Panc1 (cell line): ENCODE data around the gene CHP1.

Experiments
- POLR2AphosphoS5 ChIP-seq: IDR thresholded peaks from 2 replicates; pipeline ENCODE4 v1.6.1; 2012; ENCODE audit warnings: mild to moderate bottlenecking, low read depth, low read length, moderate library complexity
- TF ChIP-seq, protein P1 (sequence below): fragments of 450-650 bp; IDR thresholded peaks from 2 replicates; pipeline ENCODE4 v1.5.1; 2017; ENCODE audit warnings: mild to moderate bottlenecking
- TF ChIP-seq, protein P2 (sequence below), 2 experiments: IDR thresholded peaks; 2 replicates each; pipeline ENCODE4 v1.6.1; 2011 to 2012; ENCODE audit warnings: low read depth in 2 of 2, control low read depth in 1 of 2, low read length in 1 of 2, mild to moderate bottlenecking in 1 of 2, moderate library complexity in 1 of 2; ENCODE audit not compliant: insufficient read depth in 1 of 2

DNA sequence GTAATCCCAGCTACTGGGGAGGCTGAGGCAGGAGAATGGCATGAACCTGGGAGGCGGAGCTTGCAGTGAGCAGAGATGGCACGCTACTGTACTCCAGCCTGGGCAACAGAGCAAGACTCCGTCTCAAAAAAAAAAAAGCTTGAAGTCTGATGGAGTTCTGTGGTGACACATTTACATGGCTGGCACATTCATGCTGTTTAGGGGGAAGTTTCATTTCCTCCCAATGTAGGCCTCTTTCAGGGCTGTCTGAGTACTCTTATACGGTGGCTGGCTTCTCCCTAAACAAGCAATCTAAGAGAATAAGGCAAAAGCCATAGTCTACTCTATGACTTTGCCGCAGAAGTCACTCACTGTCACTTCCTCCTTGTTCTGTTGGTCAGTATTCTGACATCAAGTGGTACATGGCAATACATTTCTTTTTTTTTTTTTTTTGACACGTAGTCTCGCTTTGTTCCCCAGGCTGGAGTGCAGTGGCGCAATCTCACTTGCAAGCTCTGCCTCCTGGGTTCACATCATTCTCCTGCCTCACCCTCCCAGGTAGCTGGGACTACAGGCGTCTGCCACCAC, 60.1 kb downstream of the CHP1 start:
- TF ChIP-seq, protein P1, sequence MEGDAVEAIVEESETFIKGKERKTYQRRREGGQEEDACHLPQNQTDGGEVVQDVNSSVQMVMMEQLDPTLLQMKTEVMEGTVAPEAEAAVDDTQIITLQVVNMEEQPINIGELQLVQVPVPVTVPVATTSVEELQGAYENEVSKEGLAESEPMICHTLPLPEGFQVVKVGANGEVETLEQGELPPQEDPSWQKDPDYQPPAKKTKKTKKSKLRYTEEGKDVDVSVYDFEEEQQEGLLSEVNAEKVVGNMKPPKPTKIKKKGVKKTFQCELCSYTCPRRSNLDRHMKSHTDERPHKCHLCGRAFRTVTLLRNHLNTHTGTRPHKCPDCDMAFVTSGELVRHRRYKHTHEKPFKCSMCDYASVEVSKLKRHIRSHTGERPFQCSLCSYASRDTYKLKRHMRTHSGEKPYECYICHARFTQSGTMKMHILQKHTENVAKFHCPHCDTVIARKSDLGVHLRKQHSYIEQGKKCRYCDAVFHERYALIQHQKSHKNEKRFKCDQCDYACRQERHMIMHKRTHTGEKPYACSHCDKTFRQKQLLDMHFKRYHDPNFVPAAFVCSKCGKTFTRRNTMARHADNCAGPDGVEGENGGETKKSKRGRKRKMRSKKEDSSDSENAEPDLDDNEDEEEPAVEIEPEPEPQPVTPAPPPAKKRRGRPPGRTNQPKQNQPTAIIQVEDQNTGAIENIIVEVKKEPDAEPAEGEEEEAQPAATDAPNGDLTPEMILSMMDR, result no peak
- TF ChIP-seq POLR2AphosphoS5, result no peak
- TF ChIP-seq, protein P2, sequence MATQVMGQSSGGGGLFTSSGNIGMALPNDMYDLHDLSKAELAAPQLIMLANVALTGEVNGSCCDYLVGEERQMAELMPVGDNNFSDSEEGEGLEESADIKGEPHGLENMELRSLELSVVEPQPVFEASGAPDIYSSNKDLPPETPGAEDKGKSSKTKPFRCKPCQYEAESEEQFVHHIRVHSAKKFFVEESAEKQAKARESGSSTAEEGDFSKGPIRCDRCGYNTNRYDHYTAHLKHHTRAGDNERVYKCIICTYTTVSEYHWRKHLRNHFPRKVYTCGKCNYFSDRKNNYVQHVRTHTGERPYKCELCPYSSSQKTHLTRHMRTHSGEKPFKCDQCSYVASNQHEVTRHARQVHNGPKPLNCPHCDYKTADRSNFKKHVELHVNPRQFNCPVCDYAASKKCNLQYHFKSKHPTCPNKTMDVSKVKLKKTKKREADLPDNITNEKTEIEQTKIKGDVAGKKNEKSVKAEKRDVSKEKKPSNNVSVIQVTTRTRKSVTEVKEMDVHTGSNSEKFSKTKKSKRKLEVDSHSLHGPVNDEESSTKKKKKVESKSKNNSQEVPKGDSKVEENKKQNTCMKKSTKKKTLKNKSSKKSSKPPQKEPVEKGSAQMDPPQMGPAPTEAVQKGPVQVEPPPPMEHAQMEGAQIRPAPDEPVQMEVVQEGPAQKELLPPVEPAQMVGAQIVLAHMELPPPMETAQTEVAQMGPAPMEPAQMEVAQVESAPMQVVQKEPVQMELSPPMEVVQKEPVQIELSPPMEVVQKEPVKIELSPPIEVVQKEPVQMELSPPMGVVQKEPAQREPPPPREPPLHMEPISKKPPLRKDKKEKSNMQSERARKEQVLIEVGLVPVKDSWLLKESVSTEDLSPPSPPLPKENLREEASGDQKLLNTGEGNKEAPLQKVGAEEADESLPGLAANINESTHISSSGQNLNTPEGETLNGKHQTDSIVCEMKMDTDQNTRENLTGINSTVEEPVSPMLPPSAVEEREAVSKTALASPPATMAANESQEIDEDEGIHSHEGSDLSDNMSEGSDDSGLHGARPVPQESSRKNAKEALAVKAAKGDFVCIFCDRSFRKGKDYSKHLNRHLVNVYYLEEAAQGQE (IDR thresholded peaks at IDR 0.05; ENCODE audit: insufficient read depth in 1 of 2, low read depth in 2 of 2, low read length in 1 of 2), result no peak
